HG03378 (cell line): ENCODE results near the gene TRIM8.
A peak's percentile ranks its signal among the peaks of the same experiment; 100 is the strongest.
"Not testable (repeated sequence)": the region's sequence is repeated elsewhere in the genome, so short reads cannot be mapped to it uniquely, and the experiment has no call there.

Experiments used
- ATAC-seq: cut with Tn5 transposase; IDR thresholded peaks from one replicate; pipeline ENCODE4 v1.9.1; 2021; ENCODE audit warnings: mild to moderate bottlenecking, moderate library complexity; ENCODE audit not compliant: unreplicated experiment

The TRIM8 gene

DNA sequence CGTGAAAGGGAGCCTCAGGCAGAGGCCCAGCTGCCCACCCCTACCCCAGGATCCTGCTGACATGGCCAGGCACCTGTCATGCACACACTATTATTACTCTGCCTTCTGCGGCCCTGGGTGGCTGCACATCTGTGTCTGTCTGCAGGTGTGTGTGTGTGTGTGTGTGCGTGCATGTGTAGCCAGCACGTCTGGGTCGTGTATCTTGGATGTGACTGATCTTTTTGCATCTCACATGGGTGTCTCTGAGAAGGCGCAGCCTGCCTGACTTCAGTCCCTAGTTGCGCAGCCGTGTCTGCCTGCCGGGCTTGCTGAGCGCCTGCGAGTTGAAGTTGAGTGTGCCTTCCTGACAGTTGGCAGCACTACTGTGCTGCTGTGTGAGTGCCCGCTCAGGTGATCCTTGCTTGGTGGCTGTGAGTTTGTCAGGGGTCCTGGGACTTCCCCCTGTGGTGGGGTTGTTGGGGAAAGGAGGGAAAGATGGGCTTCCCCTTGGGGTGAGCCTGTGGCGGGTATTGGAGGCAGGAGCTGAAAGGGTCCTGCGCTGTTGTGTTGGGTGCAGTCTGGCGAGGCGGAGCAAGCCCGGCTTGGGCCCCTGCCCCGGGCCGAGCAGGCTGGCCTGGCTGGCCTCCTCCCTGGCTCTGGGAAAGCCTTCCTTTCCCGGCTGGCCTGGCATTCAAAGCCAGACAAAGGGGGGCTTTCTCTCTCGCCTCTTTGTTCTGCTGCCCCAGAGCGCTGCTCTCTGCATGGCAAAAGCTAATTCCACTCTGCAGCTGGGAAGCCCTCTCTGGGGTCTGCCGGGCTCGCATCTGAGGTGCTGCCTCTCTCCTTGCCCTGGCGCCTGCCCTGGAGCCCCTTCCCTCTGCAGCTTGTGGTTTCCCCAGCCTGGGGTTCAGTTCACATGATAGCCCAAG, 4.9 kb downstream of the TRIM8 start:
- no peak for ATAC-seq

DNA sequence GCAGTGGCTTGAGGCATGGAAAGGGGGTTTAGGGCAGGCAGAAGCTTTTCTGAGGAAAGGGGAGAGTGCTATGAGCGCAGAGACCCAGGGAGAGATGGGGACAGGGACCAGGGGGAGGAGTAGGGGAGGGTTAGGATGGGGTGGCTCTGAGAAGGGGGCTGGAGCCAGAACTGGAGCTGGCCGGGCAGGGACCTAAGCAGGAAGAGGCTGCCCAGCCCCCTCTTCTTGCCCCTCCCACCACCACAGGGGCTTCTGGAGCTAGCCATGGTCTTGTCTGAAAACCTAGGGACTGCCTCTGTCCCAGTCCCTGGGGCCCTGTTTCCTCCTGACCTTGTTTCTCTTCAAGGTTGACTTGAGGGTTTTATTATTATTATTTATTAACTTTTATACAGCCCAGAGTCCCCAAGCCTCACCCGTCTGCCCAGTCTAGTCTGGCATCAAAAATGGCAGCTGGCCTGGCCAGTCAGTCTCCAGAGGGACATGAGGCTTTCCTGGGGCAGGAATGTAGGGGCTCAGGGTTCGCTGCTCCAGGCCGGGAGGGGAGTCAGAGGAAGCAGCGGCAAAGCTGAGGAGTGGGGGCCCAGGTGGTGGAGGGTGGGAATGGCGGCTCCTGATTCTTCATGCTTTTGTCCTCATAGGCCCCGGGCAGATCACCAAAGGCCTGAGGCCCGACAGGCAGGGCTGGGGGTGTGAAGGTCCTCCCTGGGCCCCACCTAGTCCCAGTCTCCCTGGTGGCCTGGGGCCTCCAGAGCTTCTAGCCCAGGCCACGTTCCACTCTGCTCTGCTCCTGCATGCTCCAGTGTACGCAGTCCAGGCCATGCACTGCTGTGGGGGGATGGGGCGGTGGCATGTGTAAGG, 5.7 kb downstream of the TRIM8 start:
- no peak for ATAC-seq

DNA sequence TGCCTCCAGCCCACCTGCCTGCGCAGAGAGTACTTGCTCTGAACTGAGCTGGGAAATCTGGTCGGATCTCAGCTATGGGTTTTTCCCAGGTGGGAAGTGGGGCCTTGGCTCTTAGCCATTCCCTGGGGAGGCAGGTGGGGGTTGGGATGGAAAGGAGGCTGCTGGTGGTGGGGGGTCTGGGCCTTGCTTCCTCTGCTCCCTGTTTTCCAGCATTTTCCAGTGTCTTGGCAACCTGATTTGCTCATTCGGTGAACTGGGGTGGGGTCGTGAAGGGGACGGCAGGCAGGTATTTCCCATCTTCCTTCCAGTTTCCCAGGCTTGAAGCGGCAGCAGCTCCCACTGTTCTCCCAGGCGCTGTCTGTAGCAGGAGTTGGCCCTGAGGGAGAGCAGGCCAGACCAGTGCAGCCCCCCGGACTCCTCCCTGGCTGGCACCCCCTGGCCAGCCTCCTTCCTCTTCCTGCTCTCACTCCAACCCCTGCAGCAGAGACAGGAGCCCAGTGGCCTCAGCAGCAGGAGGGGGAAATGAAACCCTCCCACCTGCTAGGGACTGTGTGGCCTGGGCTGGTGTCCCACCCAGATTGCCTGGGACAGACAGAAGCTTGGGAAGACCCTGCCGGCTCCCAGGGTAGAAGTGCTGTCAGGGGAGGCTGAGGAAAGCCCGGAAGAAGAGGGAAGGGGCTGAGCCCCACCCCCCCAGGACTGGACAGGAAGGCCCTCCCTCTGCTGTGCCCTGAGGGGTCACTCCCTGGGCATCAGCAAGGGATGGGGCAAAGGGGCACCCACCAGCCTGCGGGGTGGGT, 6.6 kb downstream of the TRIM8 start:
- ATAC-seq, result no peak

DNA sequence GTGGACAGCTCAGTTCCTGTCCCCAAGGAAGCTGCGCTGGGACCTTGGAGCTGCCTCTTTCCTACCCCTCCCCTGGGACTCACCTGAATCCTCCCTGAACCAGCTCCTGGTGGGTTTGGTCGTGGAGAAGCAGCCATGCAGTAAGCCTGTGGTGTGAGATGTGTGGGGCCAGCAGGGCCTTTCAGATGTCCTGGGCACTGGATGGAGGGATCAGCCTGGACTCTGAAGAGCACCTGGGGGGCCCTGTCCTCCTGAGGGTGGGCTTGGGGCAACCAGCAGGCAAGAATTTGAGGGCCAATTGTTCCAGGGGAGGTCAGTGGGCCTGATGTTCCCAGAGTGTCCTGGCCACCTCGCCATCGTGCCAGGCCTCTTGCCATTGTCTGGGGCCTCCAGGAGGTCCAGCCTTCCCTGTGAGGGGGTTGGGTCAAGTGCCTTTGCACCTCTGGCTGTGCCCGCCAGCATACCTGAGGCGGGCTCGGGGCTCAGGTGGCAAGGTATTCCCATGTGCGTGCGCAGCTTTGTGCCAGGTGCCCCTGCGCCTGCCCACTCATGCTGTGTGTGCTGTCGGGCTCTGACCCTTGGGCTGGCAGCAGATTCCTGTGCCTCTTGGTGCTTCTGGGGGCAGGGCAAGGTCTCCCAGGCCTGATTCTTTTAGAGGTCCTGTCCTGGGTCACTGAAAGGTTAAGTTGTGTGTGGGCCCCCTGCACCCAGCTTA, 7.3 kb downstream of the TRIM8 start:
- ATAC-seq, result no peak

DNA sequence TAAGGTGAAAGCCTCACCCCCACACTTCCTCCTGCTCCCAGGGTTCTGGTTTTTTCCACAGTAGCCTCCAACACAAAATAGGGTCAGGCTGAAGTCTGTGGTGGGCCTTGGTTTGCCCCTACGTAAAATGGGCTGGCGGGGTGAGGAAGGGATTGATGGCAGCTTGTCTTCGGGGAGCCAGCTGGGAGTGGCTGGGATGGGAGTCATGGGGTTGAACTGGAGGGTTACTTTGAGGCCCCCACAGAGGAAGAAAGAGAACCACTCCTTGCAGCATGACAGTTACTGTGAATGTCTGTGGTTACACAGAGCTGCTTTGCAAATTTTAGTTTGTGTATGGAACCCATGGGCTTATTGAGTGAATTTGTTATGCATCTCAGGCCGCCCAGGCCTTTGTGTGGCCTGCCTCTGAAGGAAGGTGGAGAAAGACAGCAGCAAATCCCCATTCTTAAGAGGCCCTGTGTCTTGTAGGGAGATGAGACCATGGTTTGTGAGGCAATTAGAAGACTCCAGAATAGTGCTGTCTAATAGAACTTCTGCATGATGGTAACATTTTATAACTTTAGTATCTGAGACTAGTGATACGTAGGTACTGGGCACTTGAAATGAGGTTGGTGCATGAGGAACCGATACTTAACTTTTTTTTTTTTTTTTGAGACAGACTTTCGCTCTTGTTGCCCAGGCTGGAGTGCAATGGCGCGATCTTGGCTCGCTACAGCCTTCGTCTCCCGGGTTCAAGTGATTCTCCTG, 8.1 kb downstream of the TRIM8 start:
- peak; percentile 45 for ATAC-seq

DNA sequence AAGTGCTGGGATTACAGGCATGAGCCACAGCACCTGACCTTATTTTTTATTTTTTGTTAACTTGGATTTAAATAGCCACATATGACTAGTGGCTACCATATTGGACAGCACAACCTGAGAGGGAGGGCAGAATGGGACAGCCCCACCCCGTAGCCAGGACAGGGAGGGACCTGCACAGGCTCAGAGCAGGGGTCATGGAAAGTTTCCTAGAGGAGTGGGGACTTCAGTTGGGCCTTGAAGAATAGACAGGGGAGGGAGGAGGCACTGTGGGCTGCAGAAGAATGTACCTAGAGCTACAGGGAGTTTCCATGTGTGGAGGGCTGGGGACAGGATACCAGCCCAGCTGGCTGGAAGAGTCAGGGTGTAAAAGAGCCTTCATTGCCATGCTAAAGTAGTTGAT, 8.8 kb downstream of the TRIM8 start:
- ATAC-seq, result no peak

DNA sequence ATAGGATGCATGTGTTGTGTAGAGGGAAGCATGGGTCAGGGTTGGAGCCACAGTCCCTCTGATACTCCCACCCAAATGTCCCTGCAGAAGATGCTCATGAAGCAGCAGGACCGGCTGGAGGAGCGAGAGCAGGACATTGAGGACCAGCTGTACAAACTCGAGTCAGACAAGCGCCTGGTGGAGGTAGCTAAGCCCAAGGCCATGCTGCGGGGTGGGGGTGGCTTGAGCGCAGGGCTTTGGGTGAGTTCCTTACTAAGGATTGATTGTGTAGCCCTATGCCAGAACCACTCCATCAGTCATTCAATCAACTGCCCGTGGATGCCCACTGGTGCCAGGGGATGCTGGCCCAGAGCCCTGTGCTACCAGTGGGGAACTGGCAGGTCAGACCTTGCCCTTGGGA, 10.3 kb downstream of the TRIM8 start:
- ATAC-seq, result no peak

DNA sequence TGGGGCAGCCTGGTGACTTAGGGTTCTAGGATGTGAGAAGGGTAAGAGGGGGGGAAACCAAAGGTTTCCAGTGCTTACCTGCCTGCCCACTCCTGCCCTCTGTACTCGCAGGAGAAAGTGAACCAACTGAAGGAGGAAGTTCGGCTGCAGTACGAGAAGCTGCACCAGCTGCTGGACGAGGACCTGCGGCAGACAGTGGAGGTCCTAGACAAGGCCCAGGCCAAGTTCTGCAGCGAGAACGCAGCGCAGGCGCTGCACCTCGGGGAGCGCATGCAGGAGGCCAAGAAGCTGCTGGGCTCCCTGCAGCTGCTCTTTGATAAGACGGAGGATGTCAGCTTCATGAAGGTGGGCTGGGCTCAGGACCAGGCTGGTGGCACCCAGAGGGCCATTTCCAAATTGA, 10.7 kb downstream of the TRIM8 start:
- ATAC-seq, result no peak

DNA sequence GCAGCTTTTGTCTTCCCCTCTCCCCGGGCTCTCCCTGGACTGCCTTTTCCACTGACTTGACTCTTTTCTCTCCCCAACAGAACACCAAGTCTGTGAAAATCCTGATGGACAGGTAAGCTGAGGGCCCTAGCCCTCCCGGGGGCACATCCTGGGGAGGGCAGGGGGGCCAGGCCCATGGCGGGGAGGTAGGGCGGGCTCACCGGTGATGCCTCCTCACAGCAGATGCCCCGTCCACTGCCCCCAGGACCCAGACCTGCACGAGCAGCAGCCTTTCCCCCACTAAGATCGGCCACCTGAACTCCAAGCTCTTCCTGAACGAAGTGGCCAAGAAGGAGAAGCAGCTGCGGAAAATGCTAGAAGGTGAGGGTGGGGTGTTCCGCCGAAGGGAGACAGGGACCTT, 11.7 kb downstream of the TRIM8 start:
- no peak for ATAC-seq

DNA sequence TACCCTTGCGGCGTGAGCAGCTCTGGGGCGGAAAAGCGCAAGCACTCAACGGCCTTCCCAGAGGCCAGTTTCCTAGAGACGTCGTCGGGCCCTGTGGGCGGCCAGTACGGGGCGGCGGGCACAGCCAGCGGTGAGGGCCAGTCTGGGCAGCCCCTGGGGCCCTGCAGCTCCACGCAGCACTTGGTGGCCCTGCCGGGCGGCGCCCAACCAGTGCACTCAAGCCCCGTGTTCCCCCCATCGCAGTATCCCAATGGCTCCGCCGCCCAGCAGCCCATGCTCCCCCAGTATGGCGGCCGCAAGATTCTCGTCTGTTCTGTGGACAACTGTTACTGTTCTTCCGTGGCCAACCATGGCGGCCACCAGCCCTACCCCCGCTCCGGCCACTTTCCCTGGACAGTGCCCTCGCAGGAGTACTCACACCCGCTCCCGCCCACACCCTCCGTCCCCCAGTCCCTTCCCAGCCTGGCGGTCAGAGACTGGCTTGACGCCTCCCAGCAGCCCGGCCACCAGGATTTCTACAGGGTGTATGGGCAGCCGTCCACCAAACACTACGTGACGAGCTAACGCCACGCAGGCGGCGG, 12.6 kb downstream of the TRIM8 start:
- no peak for ATAC-seq

DNA sequence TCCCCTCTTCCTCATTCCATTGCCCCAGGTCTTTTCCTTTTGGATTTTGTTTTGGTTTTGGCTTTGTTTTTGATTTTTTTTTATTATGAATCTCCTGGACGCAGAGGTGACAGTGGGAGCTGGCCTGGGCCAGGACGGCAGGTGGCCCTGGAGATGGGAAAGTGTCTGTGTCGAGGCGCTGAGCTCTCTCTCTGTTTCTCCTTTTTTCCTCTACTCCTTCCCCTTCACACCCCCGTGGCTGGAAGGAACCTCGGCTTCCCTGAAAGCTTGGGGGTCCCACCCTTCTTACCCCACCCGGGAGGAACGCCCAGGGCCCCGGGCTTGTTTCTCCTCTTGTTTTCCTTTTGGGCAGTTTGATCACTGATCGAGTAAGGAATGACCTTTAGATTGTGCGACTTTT, 13.2 kb downstream of the TRIM8 start:
- no peak for ATAC-seq

DNA sequence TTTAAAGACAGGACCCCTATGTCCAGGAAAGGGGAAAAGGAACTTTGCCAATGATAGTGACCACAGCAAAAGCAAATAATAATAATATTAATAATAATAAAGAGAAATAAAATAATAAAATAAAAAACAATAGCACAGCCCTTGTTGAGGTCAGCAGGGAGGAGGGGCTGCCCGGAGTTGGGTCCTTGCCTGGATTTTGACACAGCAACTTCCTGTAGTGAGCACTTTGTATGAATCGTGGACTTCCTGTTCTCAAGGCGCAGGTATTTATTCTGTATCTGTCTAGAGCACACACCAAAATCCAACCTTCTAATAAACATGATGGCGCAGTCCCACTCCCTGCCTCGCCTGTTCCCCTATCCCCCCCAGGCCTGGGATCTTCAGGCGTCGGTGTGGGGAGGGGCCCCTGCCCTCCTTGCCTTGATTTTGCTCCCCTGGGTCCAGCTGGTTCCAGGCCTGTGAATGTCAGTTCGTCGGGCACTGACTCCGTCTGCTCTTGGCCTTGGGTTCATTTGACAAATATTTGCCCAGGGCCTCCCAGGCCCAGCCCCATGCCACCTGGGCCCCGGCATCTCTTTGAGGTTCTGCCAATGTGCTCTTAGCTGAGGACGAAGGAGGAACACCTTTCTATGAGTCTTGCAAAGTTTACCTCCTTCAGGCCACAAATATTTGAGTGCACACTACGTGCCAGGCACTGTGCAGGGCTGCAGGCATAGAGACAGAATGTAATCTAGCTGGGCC, 13.9 kb downstream of the TRIM8 start:
- ATAC-seq, result no peak

DNA sequence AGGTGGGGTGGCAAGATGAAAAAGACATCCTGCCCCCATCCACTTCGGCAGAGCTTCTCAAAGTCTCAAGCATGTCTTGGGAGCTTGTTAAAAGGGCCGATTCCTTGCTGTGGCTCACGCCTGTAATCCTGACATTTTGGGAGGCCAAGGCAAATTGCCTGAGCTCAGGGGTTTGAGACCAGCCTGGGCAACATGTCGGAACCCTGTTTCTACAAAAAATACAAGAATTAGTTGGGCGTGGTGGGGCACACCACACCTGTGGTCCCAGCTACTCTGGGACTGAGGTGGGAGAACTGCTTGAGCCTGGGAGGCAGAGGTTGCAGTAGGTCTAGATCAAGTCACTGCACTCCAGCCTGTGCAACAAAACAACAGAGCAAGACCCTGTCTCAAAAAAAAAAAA, 14.5 kb downstream of the TRIM8 start:
- ATAC-seq, result no peak

DNA sequence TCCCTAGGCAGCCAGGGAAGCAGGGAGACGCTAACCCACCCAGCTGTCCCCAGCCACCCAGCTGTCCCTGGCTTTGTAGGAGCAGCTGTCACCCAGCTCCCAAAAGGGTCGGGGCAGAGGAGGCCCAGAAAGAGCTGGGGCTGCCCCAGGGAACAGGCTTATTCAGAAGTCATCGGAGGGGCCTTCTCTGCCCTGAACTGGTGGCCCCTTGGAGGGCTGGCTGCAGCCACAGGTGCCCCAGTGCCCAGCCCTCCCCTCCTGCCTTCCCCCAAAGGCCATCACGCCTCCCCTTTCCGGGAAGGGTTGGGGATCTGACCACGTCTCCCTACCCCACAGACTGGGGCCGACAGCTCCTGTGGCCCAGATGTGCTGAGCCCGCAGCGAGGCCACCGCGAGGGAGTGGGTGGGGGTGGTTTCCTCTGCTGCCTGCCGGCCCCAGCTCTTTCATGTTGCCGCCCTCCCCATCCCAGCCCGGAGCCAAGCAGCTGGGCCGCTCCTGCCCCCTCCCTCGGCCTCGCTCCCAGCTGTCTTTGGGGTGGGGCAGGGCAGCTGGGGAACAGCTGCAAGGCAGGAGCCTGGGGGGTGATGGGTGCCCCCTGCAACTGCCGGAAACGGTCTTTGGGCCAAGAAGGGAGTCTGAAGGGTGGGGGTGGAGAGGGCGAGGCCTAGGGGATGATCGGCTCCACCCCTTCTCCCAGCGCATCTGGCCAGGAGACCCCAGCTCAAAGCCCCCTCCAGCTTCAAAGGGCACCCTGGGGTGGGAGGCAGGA, 16.8 kb downstream of the TRIM8 start:
- peak; percentile 52 for ATAC-seq

DNA sequence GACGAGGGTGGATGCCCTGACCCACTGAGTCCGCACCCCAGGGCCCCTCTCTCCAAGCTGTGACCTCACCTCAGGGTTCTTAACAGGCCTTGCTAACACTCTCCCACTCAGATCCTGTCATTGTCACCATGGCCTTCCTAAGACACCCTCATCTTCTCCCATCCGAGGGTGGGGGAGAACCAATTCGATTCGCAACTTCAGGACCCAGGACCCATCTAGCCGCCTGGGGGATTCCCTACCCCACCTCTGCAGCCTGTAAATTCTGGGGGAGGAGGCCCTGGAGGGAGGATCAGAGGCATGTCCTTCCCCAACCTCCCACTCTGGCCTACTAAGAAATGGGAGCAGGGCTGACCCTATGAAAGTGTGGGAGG, 17.4 kb downstream of the TRIM8 start:
- no peak for ATAC-seq

DNA sequence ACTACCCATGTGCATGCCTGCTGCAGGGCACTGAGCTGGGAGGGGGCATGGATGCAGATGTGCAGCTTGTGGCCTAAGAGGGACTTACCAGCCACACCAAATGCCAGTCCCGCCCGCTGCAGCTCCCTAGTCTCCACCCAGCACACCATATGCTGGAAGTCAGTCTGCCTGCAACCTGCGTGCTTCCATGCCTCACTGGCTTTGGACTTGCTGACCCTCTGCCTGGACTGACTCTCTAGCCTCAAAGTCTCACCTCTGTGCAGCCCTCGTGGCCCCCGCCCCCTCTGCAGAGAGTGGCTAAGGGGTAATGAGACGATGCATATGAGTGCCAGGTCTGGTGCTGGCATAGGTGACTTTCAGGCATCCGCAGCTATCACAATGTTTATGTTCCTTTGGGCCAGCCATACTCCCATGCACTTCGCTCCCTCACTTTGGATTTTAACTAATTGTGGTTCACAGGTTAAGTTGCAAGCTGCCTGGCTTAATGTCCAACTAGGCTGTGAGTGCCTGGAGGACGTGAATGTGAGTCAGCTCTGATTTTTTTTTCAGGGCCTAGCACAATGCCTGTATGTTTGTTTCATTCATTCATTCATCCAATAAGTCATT, 21.7 kb downstream of the TRIM8 start:
- ATAC-seq, result no peak

DNA sequence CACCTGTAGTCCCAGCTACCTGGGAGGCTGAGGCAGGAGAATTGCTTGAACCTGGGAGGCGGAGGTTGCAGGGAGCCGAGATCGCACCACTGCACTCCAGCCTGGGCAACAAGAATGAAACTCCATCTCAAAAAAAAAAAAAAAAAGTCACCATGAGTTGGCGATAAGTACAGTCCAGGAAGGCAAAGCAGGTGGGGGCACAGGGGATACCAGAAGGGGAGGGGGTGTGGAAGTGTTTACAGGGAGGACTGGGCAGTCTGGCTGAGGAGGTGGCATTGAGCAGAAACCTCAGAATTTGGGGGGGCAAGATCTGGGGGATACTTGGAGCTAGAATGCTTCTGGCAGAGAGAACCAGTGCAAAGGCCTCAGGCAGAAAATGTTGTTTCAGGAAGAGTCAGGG, 23.1 kb downstream of the TRIM8 start:
- not testable (repeated sequence) for ATAC-seq
